HL-60 (cell line): Measurements from ENCODE around the gene TUBB4B.
A peak's percentile ranks its signal among the peaks of the same experiment; 100 is the strongest.

Source experiments
- DNase-seq, 2 experiments: peaks; one replicate each; pipeline ENCODE4 v3.0.0-alpha.2; 2010 to 2020; ENCODE audit warnings: low read depth in 1 of 2, low spot score in 1 of 2
- H3K27ac ChIP-seq: fragments of 250-450 bp; sonication (Bioruptor Pico); replicated peaks from 2 replicates; pipeline ENCODE4 v1.5.1; 2020; ENCODE audit warnings: mild to moderate bottlenecking, moderate library complexity
- H3K27me3 ChIP-seq: fragments of 250-450 bp; sonication (Bioruptor Pico); 2 replicates; pipeline ENCODE4 v1.5.1; 2021; ENCODE audit warnings: mild to moderate bottlenecking, moderate library complexity; ENCODE audit not compliant: insufficient read depth, poor library complexity, severe bottlenecking
- H3K4me3 ChIP-seq: replicated peaks from 2 replicates; pipeline ENCODE4 v1.5.1; 2011; ENCODE audit warnings: mild to moderate bottlenecking, control low read depth, low read length; ENCODE audit not compliant: insufficient read depth
- CTCF ChIP-seq: IDR thresholded peaks from one replicate; pipeline ENCODE4 v1.5.1; 2011; ENCODE audit warnings: low read length, control low read depth, inconsistent platforms; ENCODE audit not compliant: insufficient read depth
- GABPA ChIP-seq: IDR thresholded peaks from 2 replicates; pipeline ENCODE4 v1.6.1; 2012; ENCODE audit warnings: low read depth
- POLR2AphosphoS5 ChIP-seq: IDR thresholded peaks from 2 replicates; pipeline ENCODE4 v1.6.1; 2012; ENCODE audit warnings: low read depth
- REST ChIP-seq: IDR thresholded peaks from 2 replicates; pipeline ENCODE4 v1.6.1; 2012; ENCODE audit warnings: low read depth; ENCODE audit not compliant: insufficient replicate concordance
- SPI1 ChIP-seq: IDR thresholded peaks from 2 replicates; pipeline ENCODE4 v1.6.1; 2012; ENCODE audit warnings: low read depth, mild to moderate bottlenecking, borderline replicate concordance

TUBB4B gene

GRCh38 chr9:137221506-137222111, 19.5 kb upstream of the TUBB4B start:
- no peak for DNase-seq
- Histone ChIP-seq H3K4me3 (peak overlapping the region; percentile 8), H3K27me3 (no peaks in the 10 kb centered on the region), H3K27ac (no peak overlapping the region)
- TF ChIP-seq CTCF (no peak), SPI1 (no peak), POLR2AphosphoS5 (no peak), GABPA (no peak), REST (no peak)

GRCh38 chr9:137222190-137223077, 18.7 kb upstream of the TUBB4B start, which contains the start of gene RNF208:
Gene RNF208 (minus strand): TSS chr9:137222240. CDS start chr9:137221212, 1,028 bp downstream.
- DNase-seq: no peak
- Histone ChIP-seq H3K27ac (peak within 1 kb of the TSS; percentile 73), H3K4me3 (peak within 1 kb of the TSS; percentile 84), H3K27me3 (no peaks in the 10 kb centered on the region)
- TF ChIP-seq GABPA: no peak
- TF ChIP-seq POLR2AphosphoS5: no peak
- no peak for TF ChIP-seq SPI1
- no peak for TF ChIP-seq CTCF
- TF ChIP-seq REST: no peak

GRCh38 chr9:137223078-137223970, 17.8 kb upstream of the TUBB4B start:
- peak overlapping the region; percentile 73 for H3K27ac ChIP-seq
- no peaks in the 10 kb centered on the region for H3K27me3 ChIP-seq
- H3K4me3 ChIP-seq: peak overlapping the region; percentile 84
- TF ChIP-seq POLR2AphosphoS5 (peak; percentile 65), GABPA (peak; percentile 95), REST (no peak), CTCF (no peak), SPI1 (peak; percentile 39; the same call in 1 of the 2 replicates)
- DNase-seq: peak; percentile 92 to 99
